GM18907 (cell line): ENCODE measurements around the gene ATP6V0E2.

Source experiments
- ATAC-seq: cut with Tn5 transposase; IDR thresholded peaks from one replicate; pipeline ENCODE4 v1.9.1; 2021; ENCODE audit warnings: mild to moderate bottlenecking, moderate library complexity; ENCODE audit not compliant: unreplicated experiment

Gene ATP6V0E2

GRCh38 chr7:149838224-149838991 is 35.4 kb upstream of the ATP6V0E2 start, which contains the start of gene ZNF862:
ZNF862 (plus strand) TSS chr7:149838375; CDS start chr7:149838612, 237 bp downstream.
- peak; percentile 98 for ATAC-seq

- no peak for ATAC-seq
These were observed 34.8 kb upstream of the ATP6V0E2 start for GRCh38 chr7:149838992-149839408.

- no peak for ATAC-seq
These were observed 33.8 kb upstream of the ATP6V0E2 start for GRCh38 chr7:149839933-149840332.

GRCh38 chr7:149843566-149843965 is 30.2 kb upstream of the ATP6V0E2 start:
- ATAC-seq = no peak

GRCh38 chr7:149844445-149844844 is 29.3 kb upstream of the ATP6V0E2 start:
- ATAC-seq = no peak

GRCh38 chr7:149845257-149845980 is 28.4 kb upstream of the ATP6V0E2 start:
- ATAC-seq = no peak

GRCh38 chr7:149846021-149846420 is 27.7 kb upstream of the ATP6V0E2 start:
- ATAC-seq = no peak

GRCh38 chr7:149846436-149847046 is 27.2 kb upstream of the ATP6V0E2 start:
- ATAC-seq = peak; percentile 81

- ATAC-seq = no peak
These were observed 24.6 kb upstream of the ATP6V0E2 start for GRCh38 chr7:149849174-149849573.

GRCh38 chr7:149850007-149850594 is 23.7 kb upstream of the ATP6V0E2 start:
- no peak for ATAC-seq

- ATAC-seq = no peak
These were observed 23.1 kb upstream of the ATP6V0E2 start for GRCh38 chr7:149850716-149851115.

GRCh38 chr7:149851449-149851848 is 22.3 kb upstream of the ATP6V0E2 start:
- ATAC-seq = no peak

- no peak for ATAC-seq
These were observed 20.6 kb upstream of the ATP6V0E2 start for GRCh38 chr7:149853157-149853556.

GRCh38 chr7:149854611-149855360 is 19.0 kb upstream of the ATP6V0E2 start:
- ATAC-seq = no peak

GRCh38 chr7:149855361-149856305 is 18.1 kb upstream of the ATP6V0E2 start:
- ATAC-seq = no peak

- no peak for ATAC-seq
These were observed 17.2 kb upstream of the ATP6V0E2 start for GRCh38 chr7:149856583-149856982.

- no peak for ATAC-seq
These were observed 14.4 kb upstream of the ATP6V0E2 start for GRCh38 chr7:149859369-149859768.

GRCh38 chr7:149859876-149860275 is 13.9 kb upstream of the ATP6V0E2 start:
- no peak for ATAC-seq
